Suppressor macrophage treated with lipopolysaccharide for 4 hours (primary cell): ENCODE measurements around the gene FIGNL2.
A peak's percentile ranks its signal among the peaks of the same experiment; 100 is the strongest.
"Not testable (repeated sequence)": the region's sequence is repeated elsewhere in the genome, so short reads cannot be mapped to it uniquely, and the experiment has no call there.

ENCODE experiments used
- DNase-seq: peaks from one replicate; pipeline ENCODE4 v3.0.0-alpha.2; 2020

FIGNL2 gene

DNA sequence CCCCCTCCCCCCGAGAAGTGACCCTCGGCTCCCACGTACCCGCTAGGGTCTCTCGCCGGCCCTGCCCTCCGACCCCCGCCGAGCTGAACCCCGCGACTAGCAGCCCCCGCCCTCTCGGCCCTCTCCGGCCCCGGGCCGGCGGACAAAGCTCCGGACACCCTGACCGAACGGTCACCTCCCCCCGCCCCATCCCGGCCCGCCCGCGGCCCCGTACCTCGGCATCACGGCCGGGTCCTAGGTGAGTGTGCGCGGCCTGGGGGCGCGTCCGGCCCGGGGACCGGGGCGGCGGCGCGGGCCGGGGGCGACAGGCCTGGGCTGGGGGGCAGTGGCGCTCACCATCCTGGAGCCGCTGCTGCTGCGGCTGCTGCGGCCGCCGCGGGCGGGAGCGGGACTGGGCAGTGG lies at the start of gene FIGNL2:
FIGNL2 (minus strand) TSS at position 393 of the 402 bp plus-strand sequence. CDS start 26,305 bp downstream, outside the sequence.
- no peak for DNase-seq

DNA sequence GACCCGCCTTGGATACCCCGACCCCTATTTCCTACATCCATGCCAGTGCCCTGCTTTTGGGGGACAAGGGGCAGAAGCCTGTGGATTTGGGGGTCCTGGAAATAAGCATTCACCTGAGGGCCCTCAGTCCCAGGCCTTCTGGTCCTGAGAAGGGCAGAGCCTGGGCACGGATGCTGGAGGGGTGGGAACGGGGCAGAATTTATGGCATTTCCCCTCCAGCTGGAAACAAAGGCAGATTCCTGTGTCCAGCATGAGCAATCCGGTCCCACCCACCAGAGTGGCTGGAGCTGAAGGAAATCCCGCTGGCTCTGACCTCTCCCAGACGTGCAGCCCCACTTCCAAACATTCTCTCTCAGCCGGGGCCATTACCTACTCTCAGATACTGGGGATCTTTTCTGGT lies 48.7 kb upstream of the FIGNL2 start:
- no peak for DNase-seq

DNA sequence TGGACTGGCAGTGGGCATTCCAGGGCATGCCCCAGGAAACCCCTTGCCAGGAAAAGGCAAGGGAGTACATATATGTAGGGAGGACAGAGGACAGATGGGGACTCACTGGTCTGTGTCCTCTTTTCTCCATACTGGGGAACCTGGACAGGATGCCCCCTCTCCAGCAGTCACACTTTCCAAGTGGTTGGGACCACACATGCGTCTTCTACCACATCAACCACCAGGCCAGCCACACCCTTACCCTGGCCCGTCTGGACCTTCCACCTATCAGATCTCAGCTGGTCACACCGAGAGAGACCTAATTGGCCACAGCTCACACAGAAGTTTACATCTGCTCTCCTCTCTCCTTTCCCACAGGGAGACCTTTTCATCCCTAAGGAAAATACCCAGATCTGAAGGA lies 47.7 kb upstream of the FIGNL2 start:
- DNase-seq, result no peak

DNA sequence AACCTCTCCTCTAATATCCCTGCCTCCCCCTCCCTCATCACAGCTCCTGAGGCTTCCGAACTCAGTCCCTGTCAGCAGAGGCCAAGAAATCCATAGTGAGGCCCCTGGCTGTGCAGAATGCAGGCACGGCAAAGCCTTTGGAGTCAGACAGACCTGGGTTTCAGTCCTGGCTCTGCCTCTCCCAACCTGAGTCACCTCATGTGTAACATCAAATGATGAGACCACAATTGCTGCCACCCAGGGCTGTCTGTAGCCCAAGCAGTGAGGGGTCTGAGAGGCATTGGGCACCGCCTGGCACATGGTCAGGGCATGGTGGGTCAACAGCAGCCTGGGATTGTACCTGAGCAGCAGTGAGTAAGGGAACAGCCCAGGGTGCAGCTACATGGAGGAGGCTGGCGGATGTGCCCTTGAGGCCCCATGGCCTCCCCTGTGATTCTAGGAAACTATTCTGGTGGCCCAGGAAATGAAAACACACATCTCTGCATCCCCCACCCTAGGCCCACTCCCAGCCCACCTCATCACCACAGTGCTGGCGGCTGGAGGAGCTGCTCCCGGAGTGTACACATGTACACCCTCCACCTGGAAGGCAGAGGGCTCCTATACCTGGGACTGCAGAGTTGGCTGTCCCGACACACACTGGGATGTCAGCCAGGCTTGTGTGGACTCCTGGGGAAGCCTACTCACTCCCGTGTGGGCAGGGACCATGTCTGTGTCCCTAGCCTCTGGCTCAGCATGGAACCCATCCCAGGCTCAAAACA lies 47.0 kb upstream of the FIGNL2 start:
- DNase-seq, result no peak

DNA sequence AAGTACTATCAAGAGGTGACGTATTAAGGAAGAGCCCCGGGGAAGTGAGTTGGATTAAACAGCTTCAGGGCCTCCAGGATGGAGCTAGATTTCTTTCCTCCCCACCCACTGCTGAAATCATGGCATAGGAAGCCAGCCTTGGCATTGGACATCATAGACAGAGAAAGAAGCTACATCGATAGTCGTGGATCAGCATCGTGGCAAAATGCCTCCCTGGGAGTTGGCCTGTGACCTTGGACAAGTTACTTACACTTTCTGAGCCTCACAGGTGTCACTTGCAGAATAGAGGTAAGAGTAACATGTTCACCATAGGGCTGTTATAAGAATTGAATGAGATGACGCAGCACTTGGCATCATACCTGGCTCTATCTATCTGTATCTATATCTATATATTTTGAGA lies 45.3 kb upstream of the FIGNL2 start:
- no peak for DNase-seq

- peak; percentile 52 for DNase-seq
These were observed 43.3 kb upstream of the FIGNL2 start for GRCh38 chr12:51891843-51892242.

DNA sequence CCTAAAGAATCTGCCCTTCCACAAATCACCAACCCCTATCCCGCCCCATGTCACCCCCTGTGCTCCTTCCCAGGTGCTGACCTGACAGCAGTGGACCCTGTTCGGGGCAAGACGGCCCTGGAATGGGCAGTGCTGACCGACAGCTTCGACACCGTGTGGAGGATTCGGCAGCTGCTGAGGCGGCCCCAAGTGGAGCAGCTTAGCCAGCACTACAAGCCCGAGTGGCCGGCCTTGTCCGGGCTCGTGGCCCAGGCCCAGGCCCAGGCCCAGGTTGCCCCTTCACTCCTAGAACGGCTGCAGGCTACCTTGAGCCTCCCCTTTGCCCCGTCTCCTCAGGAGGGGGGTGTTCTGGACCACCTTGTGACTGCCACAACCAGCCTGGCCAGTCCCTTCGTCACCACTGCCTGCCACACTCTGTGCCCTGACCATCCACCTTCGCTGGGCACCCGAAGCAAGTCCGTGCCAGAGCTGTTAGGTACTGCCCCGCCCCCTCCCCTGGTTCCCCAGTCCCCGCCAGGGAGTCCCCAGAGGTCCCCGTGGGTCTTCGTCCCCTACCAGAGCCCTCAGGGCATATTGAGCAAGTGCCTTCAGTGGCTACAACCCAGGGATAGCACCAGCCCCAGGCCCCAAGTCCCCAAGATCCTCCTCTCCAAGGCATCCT lies 42.1 kb upstream of the FIGNL2 start:
- DNase-seq, result no peak

DNA sequence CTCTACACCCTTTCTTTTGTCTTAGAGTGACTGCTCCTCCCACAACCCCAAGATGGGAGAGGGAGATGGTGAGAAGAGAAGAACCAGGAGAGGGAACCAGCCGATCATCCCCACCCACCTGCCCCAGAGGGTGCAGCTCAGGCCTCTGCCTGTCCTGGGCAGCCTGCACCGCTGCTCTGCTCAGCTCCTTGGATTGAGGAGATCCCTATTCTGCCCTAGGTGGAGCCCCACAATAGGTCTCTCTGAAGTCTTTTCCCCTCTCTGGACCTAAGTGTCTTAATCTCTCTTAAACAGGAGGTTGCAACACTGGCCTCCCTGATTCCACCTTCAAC lies 41.6 kb upstream of the FIGNL2 start:
- DNase-seq, result no peak

DNA sequence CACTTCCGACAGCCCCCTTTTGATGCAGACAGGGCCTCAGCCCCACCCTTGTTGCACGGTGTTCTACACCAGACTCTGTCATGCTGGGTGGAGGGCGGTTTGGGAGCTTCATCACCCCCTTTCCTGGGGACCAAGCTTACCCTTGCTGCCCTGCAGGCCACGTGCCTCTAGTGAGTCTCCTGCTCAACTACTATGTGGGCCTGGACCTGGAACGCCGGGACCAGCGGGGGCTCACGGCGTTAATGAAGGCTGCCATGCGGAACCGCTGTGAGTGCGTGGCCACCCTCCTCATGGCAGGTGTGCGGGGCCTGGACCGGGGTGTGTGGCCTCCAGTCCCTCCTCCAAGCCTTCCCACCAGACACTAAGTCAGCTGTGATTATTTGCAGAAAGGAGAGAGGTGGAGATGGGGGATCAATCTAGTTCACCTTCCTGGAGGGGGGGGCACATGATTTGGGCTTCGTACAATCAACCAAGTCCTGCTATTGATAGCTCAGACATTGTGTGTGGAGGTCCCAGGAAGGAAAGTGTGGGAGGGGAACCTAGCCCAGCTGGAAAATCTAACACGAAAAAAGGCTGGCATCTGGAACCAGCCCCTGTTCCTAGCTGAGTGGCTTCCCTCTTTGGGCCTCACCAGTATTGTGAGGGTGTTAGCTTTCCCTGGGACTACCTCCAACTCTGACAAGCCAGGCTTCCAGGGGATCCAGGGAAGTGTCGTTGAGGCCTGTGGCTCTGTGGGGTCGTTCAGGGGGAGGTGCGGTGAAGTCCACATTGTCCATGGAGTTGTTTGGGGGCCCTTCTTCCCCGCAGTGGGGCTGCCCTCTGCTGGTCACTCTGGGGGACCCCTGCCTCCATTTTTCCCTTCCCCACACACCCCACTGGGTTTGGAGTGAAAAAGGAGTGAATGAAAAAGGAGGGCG lies 41.0 kb upstream of the FIGNL2 start:
- DNase-seq, result no peak

DNA sequence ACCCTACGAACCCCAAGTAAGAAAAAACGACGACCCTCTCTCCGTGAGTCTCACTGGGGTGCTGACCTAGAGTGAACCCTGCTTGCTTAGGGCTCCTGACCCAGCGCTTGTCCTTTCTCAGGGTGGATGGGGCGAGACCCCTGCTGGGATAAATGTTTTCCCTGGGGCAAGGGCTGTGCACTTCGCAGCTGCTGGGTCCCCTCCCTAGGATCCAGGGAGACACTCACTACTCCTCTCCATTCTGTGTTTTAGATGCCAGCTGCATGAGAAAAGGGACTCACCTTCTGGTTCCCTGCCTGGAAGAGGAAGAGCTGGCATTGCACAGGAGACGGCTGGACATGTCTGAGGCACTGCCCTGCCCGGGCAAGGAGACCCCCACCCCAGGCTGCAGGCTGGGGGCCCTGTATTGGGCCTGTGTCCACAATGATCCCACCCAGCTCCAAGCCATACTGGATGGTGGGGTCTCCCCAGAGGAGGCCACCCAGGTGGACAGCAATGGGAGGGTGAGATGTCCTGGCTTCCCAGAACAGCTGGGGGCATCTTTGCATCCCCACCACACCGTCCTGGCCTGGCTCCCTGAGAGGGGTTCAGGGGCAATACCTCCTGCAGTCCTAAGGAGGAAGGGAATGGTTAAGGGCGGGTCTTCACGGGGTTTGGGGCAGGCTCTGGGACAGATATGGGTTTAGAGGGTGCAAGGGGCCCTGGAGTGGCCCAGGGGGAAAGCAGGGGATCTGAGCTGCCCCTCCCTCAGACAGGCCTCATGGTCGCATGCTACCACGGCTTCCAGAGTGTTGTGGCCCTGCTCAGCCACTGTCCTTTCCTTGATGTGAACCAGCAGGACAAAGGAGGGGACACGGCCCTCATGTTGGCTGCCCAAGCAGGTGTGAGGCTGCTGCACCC lies 40.0 kb upstream of the FIGNL2 start:
- DNase-seq, result no peak

- no peak for DNase-seq
These were observed 39.2 kb upstream of the FIGNL2 start, which contains the start of gene ANKRD33 for GRCh38 chr12:51887476-51888315. Gene ANKRD33 (plus strand): TSS chr12:51888103. CDS start chr12:51888187, 84 bp downstream.

DNA sequence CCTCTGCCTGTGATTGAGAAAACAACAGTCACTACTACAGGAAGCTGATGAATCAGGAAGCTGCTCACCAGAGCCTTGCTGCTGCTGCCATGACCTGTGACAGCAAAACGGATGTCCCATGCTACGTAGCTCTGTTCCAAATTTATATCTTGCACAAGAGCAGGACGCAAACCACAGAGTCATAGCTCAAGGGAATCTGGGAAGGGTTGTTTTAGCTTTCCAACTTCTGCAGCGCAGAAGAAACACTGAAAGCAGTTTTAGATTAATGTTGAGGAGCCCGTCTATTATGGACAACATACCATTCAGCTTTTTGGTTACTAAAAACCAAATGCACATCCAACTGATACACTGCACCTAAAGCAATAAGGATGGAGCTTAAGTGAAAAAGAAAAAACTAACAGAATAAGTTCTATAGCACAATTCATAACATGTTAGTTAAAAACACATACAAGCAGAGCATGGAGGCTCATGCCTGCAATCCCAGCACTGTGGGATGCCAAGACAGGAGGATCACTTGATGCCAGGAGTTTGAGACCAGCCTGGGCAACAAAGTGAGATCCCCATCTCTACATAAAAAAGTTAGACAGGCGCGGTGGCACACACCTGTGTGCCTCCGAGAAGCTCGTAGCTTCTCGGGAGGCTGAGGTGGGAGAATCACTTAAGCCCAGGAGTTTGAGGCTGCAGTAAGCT lies 37.6 kb upstream of the FIGNL2 start:
- peak; percentile 95 for DNase-seq

DNA sequence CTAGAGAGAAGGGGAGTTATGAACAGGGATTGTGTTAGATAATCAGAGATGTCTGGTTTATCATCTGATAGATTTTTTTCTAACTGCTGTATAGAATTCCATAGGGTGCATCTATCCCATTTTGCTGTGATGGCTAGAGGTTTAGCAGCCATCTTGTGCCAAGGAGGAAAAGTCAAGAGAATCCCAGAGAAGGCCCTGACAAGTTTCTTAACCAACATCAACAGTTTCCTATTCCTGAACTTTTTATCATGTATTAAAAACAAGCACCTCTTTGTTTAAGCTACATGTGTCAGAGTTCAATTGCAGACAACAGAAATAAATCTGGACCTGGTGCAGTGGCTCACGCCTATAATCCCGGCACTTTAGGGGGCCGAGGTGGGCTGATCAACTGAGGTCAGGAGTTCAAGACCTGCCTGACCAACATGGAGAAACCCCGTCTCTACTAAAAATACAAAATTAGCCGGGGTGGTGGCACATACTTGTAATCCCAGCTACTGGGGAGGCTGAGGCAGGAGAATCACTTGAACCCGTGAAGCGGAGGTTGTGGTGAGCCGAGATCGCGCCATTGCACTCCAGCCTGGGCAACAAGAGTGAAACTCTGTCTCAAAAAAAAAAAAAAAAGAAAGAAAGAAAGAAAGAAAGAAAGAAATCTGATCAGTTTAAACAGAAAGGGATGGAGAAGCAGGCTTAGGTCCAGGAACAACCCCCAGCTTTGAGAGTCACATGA lies 36.9 kb upstream of the FIGNL2 start:
- not testable (repeated sequence) for DNase-seq

DNA sequence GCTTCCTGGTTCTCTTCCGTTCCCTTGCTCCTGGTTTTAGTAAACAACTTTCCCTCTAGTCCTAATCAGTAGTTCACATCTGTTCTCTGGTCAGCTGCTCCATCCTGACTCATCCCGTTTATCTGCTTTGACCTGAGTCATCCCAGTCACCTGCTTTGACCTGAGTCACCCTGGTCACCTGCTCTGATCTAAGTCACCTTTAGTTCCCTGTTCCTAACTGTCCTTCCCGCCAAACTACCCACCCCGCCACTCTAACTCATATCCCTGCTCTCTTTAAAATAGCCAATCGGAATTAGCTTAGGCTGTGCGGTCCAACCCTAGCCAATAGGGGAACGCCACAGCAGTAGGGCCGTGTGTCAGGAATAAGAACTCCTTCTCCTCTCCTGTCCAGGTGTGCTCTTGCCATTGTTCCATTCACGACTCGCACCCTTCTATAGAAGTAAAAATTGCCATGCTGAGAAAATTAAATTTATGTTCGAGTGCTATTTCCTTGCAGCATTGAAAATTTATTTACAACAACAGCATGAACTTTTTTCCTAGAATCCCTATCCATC lies 36.2 kb upstream of the FIGNL2 start:
- no peak for DNase-seq

DNA sequence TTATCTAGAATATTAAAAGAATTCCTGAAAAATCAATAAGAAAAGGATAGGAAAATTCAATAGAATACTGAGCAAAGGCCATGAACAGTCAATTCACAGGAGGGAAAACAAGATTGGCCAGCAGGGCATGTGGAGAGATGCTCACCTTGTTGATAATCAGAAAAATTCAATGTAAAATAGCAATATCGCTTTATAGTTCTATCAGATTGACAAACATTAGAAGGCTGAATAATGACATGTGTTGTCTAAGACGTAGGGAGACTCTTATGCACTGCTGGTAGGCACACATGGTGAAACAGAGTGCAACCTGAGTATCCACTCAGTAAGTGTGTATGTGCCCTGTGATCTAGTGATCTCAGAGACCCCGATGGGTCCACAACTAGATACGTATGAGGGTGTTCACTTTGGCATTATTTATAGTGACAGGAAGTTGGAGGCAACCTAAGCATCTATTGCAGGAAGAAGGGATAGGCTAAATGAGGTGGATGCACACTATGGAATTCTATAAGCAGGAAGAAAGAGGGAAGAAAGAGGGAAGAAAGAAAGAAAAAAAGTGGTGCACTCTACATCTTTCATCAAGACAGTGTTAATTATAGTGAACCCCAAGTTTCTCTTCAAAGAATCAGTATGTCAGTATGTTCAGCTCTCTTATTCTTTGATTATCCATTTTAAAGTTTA lies 35.6 kb upstream of the FIGNL2 start:
- no peak for DNase-seq

GRCh38 chr12:51883295-51883694 lies 34.8 kb upstream of the FIGNL2 start:
- DNase-seq, result no peak

DNA sequence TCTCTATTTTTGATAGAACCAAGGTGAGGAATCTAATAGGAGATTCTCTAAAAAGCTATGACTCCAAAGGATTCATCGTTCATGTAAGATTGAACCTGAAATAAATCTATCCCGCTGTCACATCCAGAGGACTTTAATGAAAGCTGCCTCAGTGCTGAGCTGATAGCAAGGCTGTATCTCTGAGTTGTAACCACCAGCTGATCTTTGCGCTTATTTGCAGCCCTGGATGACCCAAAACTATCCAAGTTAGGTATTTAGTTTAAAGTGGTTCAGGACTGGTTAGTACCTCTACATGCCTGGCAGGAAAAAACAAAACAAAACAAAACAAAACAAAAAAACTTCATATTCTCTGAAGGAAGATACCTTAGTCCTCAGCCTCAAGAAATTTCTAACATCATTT lies 30.6 kb upstream of the FIGNL2 start:
- DNase-seq, result no peak

GRCh38 chr12:51874486-51874885 lies 26.0 kb upstream of the FIGNL2 start:
- no peak for DNase-seq

DNA sequence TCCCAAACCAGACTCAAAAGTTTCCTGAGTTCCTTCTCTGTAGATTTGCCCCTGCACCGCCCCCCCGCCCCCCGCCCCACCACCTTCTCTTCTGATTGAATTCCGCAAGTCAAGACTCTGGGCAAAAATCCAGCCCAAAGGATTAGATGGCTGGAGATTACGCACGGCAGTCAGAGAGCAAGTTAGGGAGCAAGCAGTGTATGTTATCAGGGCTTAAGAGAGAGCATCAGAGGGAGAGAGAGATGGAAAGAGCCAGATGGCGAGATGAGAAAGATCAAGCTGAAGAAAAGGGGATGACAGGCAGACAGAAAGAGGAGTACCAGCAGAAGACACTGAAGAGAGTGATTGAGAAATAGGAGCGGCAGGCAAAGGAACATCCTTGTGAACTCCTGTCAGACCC lies 25.5 kb upstream of the FIGNL2 start:
- DNase-seq, result no peak
